GM10266 (cell line): ENCODE results near the gene GPR141.

Experiments
- DNase-seq: peaks from one replicate; pipeline ENCODE4 v3.0.0; 2012; ENCODE audit errors: extremely low spot score
- CTCF ChIP-seq: IDR thresholded peaks from 2 replicates; pipeline ENCODE4 v1.5.1; 2012; ENCODE audit warnings: mild to moderate bottlenecking, low read depth; ENCODE audit not compliant: control insufficient read depth, insufficient read depth; ENCODE audit errors: missing control alignments

GPR141 gene

DNA sequence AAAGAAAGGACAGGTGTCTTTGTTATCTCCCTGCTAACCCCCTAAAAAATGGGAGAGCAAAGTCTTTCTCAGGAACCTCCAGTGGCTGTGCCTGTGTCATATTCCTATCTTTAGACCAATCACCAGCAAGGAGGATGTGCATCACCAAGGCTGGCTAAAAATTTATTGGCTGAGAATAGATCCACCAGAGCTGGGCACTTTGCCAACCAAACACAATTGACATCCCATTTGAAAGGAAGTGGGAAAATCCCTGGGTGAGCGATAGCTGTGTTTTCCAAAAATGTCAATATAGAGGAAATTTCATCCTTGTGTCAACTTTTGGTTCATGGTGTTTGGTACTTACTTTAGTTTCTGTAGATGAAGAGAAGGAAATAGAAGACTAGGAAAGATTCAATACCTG is 13.1 kb upstream of the GPR141 start:
- no peak for TF ChIP-seq CTCF
- no peak for DNase-seq

- no peak for DNase-seq
- no peak for TF ChIP-seq CTCF
Measured at GRCh38 chr7:37671876-37672275, 11.7 kb upstream of the GPR141 start.

DNA sequence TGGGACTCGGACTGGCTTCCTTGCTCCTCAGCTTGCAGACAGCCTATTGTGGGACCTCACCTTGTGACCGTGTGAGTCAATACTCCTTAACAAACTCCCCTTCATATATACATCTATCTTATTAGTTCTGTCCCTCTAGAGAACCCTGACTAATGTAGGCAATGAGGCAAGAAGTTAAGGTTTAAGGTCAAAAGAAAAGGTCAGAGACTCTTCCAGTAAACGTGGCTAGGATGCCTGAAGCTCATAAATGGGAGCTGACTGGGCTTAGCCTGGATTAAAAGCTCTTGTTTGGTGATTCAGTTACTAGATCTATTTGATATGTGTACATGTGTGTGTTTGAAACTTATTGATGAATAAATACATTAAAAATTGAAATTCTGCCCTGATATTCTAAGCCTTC is 10.6 kb upstream of the GPR141 start:
- TF ChIP-seq CTCF = no peak
- no peak for DNase-seq

- TF ChIP-seq CTCF = no peak
- DNase-seq = no peak
Measured at GRCh38 chr7:37673523-37673922, 10.0 kb upstream of the GPR141 start.

- TF ChIP-seq CTCF = no peak
- no peak for DNase-seq
Measured at GRCh38 chr7:37674531-37674930, 9.0 kb upstream of the GPR141 start.

DNA sequence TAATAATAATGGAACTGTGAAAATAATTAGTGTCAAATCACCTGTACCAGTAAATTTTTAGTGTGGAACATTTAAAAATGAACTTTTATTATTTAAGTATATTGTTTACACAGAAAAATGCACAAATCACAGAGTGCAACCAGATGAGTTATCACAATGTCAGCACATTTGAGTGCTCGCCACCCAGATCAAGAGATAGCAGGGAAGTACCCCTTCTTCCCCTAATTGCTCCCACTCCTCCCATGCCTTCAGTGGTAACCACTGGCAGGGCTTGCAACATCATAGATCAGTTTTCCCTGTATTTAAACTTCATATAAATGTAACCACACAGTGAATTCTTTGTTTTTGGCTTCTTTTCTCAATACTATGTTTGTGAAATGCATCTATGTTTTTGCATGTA is 7.8 kb upstream of the GPR141 start:
- TF ChIP-seq CTCF = no peak
- DNase-seq = no peak

- DNase-seq = no peak
- TF ChIP-seq CTCF = no peak
Measured at GRCh38 chr7:37684927-37685326, 1.4 kb downstream of the GPR141 start.
